HepG2 (cell line): ENCODE data around the gene DUSP9. TPM values are rescaled to one million over a fixed set of nuclear protein-coding genes. Genes with fewer than 3 reads are reported as not detected.
A peak's percentile ranks its signal among the peaks of the same experiment; 100 is the strongest.

ENCODE experiments used
- AFF4 ChIP-seq: sonication (generic); formaldehyde crosslinking; IDR thresholded peaks from 2 replicates; pipeline ENCODE4 v1.4.0; 2020; ENCODE audit warnings: missing genetic modification reagents
- ARID2 ChIP-seq: sonication (generic); formaldehyde crosslinking; IDR thresholded peaks from 2 replicates; pipeline ENCODE4 v1.8.1; 2022; ENCODE audit warnings: mild to moderate bottlenecking, missing genetic modification reagents, borderline replicate concordance
- CEBPG ChIP-seq: IDR thresholded peaks from 2 replicates; pipeline ENCODE4 v1.6.1; 2016
- CREBL2 ChIP-seq: sonication (generic); formaldehyde crosslinking; IDR thresholded peaks from 2 replicates; pipeline ENCODE4 v1.8.1; 2023; ENCODE audit warnings: missing genetic modification reagents, mild to moderate bottlenecking, borderline replicate concordance
- E2F2 ChIP-seq: sonication (generic); formaldehyde crosslinking; IDR thresholded peaks from 2 replicates; pipeline ENCODE4 v1.4.0; 2020; ENCODE audit warnings: missing genetic modification reagents, borderline replicate concordance
- ERF ChIP-seq: IDR thresholded peaks from 2 replicates; pipeline ENCODE4 v1.6.1; 2018; ENCODE audit warnings: missing biosample characterization, missing genetic modification reagents
- FOXP1 ChIP-seq, 2 experiments: fragments of 450-650 bp in 1 of 2; IDR thresholded peaks; 2 replicates each; pipeline ENCODE4 v1.6.1; 2017 to 2018; ENCODE audit warnings: antibody characterized with exemption in 1 of 2
- FOXP4 ChIP-seq: sonication (generic); formaldehyde crosslinking; IDR thresholded peaks from 2 replicates; pipeline ENCODE4 v1.4.0; 2020; ENCODE audit warnings: missing genetic modification reagents
- GATAD2A ChIP-seq: IDR thresholded peaks from 2 replicates; pipeline ENCODE4 v1.6.1; 2016
- GFI1 ChIP-seq: sonication (generic); formaldehyde crosslinking; IDR thresholded peaks from 2 replicates; pipeline ENCODE4 v1.5.0; 2020; ENCODE audit warnings: missing genetic modification reagents, mild to moderate bottlenecking, borderline replicate concordance
- MIER3 ChIP-seq: IDR thresholded peaks from 2 replicates; pipeline ENCODE4 v1.6.1; 2016; ENCODE audit warnings: missing compliant biosample characterization, borderline replicate concordance
- PAX8 ChIP-seq: sonication (generic); formaldehyde crosslinking; IDR thresholded peaks from 2 replicates; pipeline ENCODE4 v1.8.0; 2022; ENCODE audit warnings: mild to moderate bottlenecking, missing genetic modification reagents, borderline replicate concordance
- SMAD3 ChIP-seq: sonication (generic); formaldehyde crosslinking; IDR thresholded peaks from 2 replicates; pipeline ENCODE4 v1.4.0; 2020; ENCODE audit warnings: missing genetic modification reagents
- TRIM22 ChIP-seq: fragments of 450-650 bp; IDR thresholded peaks from 2 replicates; pipeline ENCODE4 v1.6.1; 2017
- ZNF251 ChIP-seq: sonication (generic); formaldehyde crosslinking; IDR thresholded peaks from 2 replicates; pipeline ENCODE4 v1.9.0; 2021; ENCODE audit warnings: mild to moderate bottlenecking, missing genetic modification reagents
- ZNF350 ChIP-seq: sonication (generic); formaldehyde crosslinking; IDR thresholded peaks from 2 replicates; pipeline ENCODE4 v1.4.0; 2020; ENCODE audit warnings: mild to moderate bottlenecking, low read depth, missing genetic modification reagents, borderline replicate concordance
- ZNF512 ChIP-seq: sonication (generic); formaldehyde crosslinking; IDR thresholded peaks from 2 replicates; pipeline ENCODE4 v1.4.0; 2020; ENCODE audit warnings: mild to moderate bottlenecking, missing genetic modification reagents
- ZNF552 ChIP-seq: sonication (generic); formaldehyde crosslinking; IDR thresholded peaks from 2 replicates; pipeline ENCODE4 v1.9.0; 2022; ENCODE audit warnings: missing genetic modification reagents, mild to moderate bottlenecking, borderline replicate concordance
- ZNF558 ChIP-seq: sonication (generic); formaldehyde crosslinking; IDR thresholded peaks from 2 replicates; pipeline ENCODE4 v1.9.0; 2022; ENCODE audit warnings: mild to moderate bottlenecking, missing genetic modification reagents, borderline replicate concordance
- ZNF670 ChIP-seq: sonication (generic); formaldehyde crosslinking; IDR thresholded peaks from 2 replicates; pipeline ENCODE4 v1.8.0; 2022; ENCODE audit warnings: mild to moderate bottlenecking, missing genetic modification reagents, borderline replicate concordance
- ZNF674 ChIP-seq: sonication (generic); formaldehyde crosslinking; IDR thresholded peaks from 2 replicates; pipeline ENCODE4 v1.5.0; 2020; ENCODE audit warnings: low read depth, mild to moderate bottlenecking, missing genetic modification reagents
- polyA plus RNA-seq, 8 experiments: library from polyadenylated mRNA; depleted of rRNA in 3 of 8; stranded (reverse) in 7 of 8; unstranded in 1 of 8; fragments of >200 nt; fragmentation: Illumina TruSeq in 4 of 8; extraction: Trizol in 4 of 8; gene quantifications; 2 replicates each; pipeline versions ENCODE4 v1.2.1 to v1.2.3, GENCODE V29; 2011 to 2016; ENCODE audit warnings: low read depth in 4 of 8, missing spikeins in 1 of 8, mixed read lengths in 1 of 8; ENCODE audit not compliant: insufficient read depth in 1 of 8
- total RNA-seq, 5 experiments: library from RNA; depleted of rRNA; stranded (reverse); fragments of >200 nt; fragmentation: Illumina TruSeq; extraction: Trizol; gene quantifications; 2 replicates each; pipeline ENCODE4 v1.2.3, GENCODE V29; 2016; ENCODE audit warnings: low read depth in 1 of 5

Gene DUSP9
- total and polyA plus RNA-seq, 2 of the 13 experiments (the other 11 are each of a cell fraction or from before 2014, with no cell fraction given): 235 to 435 TPM

GRCh38 chrX:153641627-153642026 lies 5.4 kb upstream of the DUSP9 start (continued):
- TF ChIP-seq FOXP4: no peak
- TF ChIP-seq E2F2 (CRISPR knock-in tag): no peak
- no peak for TF ChIP-seq TRIM22
- no peak for TF ChIP-seq CEBPG (CRISPR knock-in tag)
- no peak for TF ChIP-seq PAX8 (CRISPR knock-in tag)
- TF ChIP-seq GATAD2A (CRISPR knock-in tag): 0 out of 2 replicates have a peak, but pooled peaks have one; percentile 14
- TF ChIP-seq ZNF558 (CRISPR knock-in tag): no peak
- no peak for TF ChIP-seq MIER3 (CRISPR knock-in tag)
- TF ChIP-seq ARID2 (CRISPR knock-in tag): no peak
- 0 out of 2 replicates have a peak, but pooled peaks have one; percentile 29 for TF ChIP-seq ZNF350
- no peak for TF ChIP-seq GFI1 (CRISPR knock-in tag)
- TF ChIP-seq ZNF552 (CRISPR knock-in tag): no peak
- no peak for TF ChIP-seq FOXP1 (IDR thresholded peaks at IDR 0.05)
- 0 out of 2 replicates have a peak, but pooled peaks have one; percentile 8 for TF ChIP-seq FOXP1 (CRISPR knock-in tag; IDR thresholded peaks at IDR 0.05)
- TF ChIP-seq ZNF674 (CRISPR knock-in tag): no peak
- no peak for TF ChIP-seq CREBL2 (CRISPR knock-in tag)
- no peak for TF ChIP-seq ZNF251
- no peak for TF ChIP-seq AFF4
- 0 out of 2 replicates have a peak, but pooled peaks have one; percentile 32 for TF ChIP-seq ERF (CRISPR knock-in tag)
- TF ChIP-seq SMAD3: no peak
- TF ChIP-seq ZNF670: no peak
- TF ChIP-seq ZNF512 (CRISPR knock-in tag): no peak
